Stimulated activated CD8-positive, alpha-beta memory T cell treated with anti-CD3 and anti-CD28 coated beads, Interleukin-7, amount 100 ng/mL, for 24 hours (primary cell): ENCODE results near the gene LEFTY2.
"Not testable (repeated sequence)": the region's sequence is repeated elsewhere in the genome, so short reads cannot be mapped to it uniquely, and the experiment has no call there.

ENCODE experiments used
- DNase-seq: peaks from one replicate; pipeline ENCODE4 v3.0.0-alpha.2; 2020; ENCODE audit warnings: low read depth

The LEFTY2 gene

DNA sequence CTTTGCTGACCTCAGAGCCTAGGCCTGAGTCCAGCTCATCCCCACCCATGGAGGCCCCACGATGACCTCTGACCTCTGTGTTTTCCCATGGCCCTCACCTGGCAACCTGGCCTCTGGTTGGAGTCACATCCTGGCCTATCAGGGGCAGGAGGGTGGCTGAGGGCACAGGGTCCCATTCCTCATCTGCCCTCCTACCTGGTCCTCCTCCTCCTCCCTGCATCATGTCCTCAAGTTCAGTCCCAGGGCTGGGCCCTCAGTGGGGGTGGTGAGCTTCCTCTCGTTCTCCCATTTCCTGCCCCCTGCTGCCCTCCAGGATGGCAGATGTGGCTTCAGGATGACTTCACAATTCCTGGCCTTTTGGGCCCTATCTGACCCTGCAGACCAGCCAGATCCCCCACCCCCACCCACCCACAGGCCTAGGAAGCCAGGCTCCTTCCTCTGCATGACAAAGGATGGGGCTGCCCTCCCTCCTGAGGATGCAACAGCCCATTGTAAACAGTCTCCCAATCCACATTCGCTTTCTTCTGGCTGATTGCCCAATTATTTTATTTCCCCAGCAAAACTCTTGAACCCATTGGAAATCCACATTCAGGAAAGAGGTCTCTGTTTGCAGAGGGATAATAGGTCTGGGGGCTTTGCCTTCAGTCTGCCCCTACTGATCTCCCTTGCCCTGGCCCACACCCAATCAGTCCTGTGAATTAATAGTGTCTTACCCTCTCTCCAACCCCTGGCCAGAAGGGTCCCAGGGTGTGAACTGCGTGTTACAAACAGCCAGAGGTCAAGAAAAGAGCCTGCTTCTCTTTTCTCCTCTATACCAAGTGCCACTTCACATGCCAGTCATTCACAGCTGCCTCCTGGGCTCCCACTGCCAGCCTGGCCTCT lies 41.7 kb downstream of the LEFTY2 start:
- DNase-seq = no peak

DNA sequence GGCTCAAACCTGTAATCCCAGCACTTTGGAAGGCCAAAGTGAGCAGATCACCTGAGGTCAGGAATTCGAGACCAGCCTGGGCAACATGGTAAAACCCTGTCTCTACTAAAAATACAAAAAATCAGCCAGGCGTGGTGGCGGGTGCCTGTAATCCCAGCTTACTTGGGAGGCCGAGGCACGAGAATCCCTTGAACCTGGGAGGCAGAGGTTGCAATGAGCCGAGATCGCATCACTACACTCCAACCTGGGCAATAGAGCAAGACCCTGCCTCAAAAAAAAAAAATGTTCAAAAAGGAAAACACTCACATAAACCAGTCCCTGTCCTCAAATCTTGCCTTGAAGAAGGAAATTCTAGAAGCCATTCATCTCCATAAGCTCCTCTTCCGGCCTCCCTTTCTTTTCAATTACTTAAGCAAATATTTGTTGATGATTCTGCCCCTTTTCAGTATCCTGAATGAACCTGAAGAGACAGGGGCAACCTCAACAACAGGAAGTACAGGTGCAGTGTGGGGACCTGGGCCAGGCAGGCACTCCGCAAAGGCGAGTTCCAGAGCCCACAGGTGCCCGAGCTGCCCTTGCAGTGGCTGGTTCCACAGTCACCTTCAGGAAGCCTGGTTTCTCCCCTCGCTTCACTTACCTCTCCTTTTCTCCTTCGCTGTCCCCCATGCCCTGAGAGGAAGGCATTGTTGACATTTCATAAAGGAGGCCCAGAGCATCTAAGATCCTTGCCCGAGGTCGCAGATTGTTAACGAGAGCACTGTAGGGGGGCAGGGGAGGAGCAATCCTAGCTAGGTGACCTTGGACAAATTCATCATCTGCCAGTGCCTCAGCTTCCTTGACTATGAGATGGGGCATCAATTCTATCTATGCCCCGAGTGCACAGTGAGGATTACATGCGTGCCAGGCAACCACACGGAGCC lies 43.2 kb downstream of the LEFTY2 start:
- no peak for DNase-seq

GRCh38 chr1:225896937-225897549 lies 44.0 kb downstream of the LEFTY2 start:
- DNase-seq = no peak

DNA sequence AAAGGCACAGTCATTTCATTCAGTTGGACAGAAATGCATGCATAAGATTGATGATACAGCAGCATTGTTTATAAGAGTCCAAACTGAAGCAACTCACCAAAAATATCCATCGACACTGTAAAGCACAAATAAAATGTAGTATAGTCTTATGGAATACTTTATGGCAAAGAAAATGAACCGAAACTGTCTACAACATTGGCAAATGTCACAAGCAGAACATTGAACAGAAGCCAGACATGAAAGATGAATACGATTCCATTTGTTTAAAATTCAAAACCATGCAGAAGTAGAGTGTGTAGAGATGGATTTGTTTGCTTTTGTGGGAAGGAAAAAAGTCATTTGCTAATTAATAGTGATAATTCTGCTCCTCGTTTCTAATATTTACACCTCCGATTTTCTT lies 44.5 kb downstream of the LEFTY2 start:
- DNase-seq = no peak

DNA sequence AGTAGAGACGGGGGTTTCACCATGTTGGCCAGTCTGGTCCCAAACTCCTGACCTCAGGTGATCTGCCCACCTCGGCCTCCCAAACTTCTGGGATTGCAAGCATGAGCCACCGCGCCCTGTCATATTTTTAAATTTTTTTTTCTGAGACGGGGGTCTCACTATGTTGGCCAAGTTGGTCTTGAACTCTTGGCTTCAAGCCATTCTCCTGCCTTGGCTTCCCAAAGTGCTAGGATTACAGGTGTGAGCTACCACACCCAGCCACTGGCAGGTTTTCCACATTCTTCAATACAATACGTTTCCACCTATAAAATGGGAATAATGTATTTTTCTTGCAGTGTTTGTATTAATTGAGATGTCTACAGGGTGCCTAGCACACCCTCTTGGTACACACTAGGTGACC lies 48.7 kb downstream of the LEFTY2 start:
- no peak for DNase-seq

DNA sequence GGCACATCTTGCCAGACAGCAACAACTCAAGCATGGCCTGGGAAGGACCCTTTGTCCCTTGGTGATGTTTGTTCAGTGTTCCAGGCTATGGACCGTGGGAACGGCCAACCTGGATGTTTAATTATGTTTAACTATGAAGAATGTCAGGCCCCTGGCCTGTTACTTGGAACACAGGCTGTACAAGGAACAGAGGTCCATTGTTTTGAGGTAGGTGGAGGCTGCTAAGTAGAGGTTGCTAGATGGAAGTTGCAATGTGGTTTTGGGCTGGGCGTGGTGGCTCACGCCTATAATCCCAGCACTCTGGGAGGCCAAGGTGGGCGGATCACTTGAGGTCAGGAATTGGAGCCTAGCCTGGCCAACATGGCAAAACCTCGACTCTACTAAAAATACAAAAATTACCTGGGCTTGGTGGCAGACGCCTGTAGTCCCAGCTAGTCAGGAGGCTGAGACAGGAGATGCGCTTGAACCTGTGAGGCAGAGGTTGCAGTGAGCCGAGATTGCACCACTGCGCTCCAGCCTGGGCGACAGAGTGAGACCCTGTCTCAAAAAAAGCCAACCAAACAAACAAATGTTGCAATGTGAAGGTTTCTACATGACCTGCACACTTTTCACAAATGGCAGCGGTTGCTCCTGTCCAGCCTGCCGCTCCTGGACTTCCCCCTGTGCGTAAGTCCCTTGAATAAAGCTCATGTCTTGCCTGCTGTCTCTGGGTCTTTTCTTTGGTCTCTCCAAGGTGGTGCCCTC lies 49.6 kb downstream of the LEFTY2 start:
- DNase-seq = no peak

DNA sequence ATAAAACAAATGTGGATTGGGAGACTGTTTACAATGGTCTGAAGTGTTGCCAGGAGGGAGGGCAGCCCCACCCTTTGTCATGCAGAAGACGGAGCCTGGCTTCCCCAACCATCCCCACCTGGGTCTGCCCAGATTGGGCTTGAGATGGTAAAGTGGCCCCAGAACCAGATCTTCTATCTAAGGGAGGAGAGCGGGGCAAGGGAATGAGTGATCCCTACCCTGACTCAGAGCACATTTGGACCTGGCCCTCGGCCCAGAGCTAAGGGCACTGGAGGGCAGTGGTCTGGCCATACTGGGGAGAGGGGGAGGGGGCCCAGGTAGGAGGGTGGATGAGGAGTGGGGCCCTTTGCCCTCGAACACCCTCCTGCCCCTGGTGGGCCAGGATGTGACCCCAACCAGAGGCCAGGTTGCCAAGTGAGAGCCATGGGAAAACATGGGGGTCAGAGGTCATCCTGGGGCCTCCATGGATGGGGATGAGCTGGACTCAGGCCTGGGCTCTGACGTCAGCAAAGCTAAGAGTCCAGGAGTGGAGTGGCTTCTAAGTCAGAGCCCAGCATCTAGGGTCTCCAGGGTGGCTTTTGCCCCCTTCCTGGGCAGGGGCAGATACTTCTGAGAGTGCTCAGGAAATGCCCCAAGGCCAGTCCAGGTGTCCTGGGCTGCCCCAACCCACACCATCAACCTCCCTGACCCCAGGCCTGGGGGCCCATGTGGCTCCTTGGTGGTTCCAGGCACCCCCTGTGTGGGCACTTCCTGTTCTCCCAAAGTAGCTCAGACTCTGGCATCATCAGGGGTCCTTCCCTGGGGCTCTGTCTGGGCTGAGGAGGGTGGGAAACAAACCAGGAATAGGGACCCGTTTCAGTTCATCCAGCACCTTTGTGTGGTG lies 50.4 kb downstream of the LEFTY2 start:
- DNase-seq = no peak

- DNase-seq = no peak
Observed at GRCh38 chr1:225889743-225890142, 51.3 kb downstream of the LEFTY2 start.

GRCh38 chr1:225888898-225889601 lies 52.0 kb downstream of the LEFTY2 start, which contains the start of gene LEFTY1:
LEFTY1 (minus strand) TSS chr1:225889146; CDS start chr1:225889066, 80 bp downstream.
- DNase-seq = no peak

DNA sequence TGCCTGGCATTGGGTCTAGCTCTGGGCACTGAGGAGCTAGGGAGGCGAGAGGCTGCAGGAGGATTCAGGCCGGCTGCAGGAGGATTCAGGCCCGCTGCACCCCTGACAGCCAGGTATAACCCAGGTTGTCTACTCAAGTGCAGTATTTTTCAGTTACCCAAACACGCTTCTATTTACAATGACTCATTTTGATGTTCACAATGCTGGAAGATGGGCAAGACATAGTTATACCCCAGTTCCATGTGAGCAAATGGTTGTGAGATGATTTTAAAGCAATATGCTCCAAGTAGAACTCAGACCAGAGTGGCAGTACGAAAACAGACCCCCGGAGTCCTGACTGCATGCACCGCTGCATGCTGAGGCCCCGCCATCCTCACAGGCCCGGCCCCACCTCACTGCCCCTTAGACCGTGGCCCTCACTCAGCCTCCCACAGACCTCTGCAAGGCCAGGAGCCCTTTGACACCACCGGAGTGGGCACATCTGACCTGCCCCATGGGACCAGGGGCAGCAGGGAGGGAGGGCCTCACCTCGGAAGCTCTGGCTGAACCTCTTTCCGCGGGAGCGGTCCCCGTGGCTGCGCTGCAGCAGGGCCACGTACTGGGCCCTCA lies 52.6 kb downstream of the LEFTY2 start:
- no peak for DNase-seq

DNA sequence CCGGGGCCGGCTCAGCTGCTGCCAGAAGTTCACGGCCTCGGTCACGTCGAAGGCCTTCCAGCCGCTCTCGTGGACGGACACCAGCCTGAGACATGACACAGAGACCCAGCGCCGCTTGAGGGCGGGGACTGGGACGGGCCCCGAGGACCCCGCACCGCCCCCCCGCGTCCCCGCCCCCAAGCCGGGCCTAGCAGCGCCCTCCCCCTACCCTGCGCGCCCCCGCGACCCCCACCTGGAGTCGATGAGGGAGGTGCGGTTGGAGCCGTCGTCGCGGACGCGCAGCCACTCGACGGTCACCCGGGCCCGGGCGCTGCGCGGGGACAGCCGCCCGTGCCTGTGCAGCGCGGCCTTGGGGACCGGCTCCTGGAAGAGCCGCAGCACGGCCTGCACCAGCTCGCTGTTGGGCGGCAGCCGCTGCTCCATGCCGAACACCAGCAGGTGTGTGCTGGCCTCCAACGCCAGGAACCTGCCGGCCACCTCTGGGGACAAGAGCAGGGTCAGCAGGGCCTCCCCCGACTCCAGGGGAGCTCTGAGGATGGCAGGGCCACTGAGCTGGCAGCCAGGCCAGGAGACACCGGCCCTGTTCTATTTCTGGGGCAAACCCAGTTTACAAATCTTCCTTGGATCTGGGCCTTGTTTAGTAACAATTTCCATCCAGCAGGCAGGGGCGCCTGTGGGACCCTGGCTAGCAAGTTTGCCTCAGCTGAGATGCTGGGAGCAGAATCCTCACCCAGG lies 53.3 kb downstream of the LEFTY2 start:
- not testable (repeated sequence) for DNase-seq

DNA sequence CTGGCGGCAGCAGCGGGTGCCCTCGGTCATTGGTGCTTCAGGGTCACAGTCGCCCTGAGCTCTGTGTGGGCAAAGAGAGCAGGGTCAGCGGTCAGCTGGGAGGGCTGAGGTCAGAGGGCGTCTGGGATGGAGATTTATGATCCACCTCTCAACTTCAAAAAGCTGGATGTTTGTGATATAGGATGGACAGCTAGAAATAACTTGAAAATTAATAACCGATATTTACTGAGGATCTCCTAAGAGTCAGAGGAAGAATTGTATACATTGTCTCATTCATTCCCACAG lies 54.0 kb downstream of the LEFTY2 start:
- no peak for DNase-seq
